Measurements from ENCODE around the gene TEK.

Gene TEK

GRCh38 chr9:27196383-27196782 lies 87.4 kb downstream of the TEK start:
- DNase-seq (ENCODE audit: low read depth, low spot score), result no peak
- ChIA-PET POLR2A (no interaction called here), CTCF (no interaction called here)
- no peak for TF ChIP-seq CTCF (IDR thresholded peaks at IDR 0.05; ENCODE audit: insufficient read depth, low read length, missing control alignments)
- no peak overlapping the region for H3K4me3 ChIP-seq (ENCODE audit: low read depth, low read length)

GRCh38 chr9:27198190-27198589 lies 89.2 kb downstream of the TEK start:
- ChIA-PET CTCF (no interaction called here), POLR2A (no interaction called here)
- no peak for DNase-seq (ENCODE audit: low read depth, low spot score)
- no peak for TF ChIP-seq CTCF (IDR thresholded peaks at IDR 0.05; ENCODE audit: insufficient read depth, low read length, missing control alignments)
- no peak overlapping the region for H3K4me3 ChIP-seq (ENCODE audit: low read depth, low read length)

- CTCF ChIA-PET, result no interaction called here
- no peak for TF ChIP-seq CTCF (IDR thresholded peaks at IDR 0.05; ENCODE audit: insufficient read depth, low read length, missing control alignments)
- no peak for DNase-seq (ENCODE audit: low read depth, low spot score)
- no peak overlapping the region for H3K4me3 ChIP-seq (ENCODE audit: low read depth, low read length)
- POLR2A ChIA-PET, result no interaction called here
These were observed 93.0 kb downstream of the TEK start for GRCh38 chr9:27202056-27202455.

DNA sequence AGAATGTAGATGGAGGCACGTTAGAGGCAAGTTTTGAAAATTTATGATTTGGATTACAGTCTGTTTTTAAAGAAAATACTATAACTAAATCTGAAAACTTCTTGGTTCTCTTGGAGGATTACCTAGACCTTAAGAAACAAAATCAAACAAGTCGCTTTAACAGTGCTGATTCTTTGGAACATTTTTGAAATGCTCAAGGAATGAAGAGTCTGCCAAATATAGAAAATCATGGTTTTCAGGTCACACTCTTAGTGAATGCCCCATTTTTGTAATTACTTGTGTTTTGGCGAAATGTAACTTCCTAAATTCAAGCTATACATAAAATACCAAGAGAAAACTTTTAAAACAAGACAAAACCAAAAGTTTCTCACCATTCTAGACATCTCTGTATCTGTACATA lies 94.8 kb downstream of the TEK start:
- no peak overlapping the region for H3K4me3 ChIP-seq (ENCODE audit: low read depth, low read length)
- no peak for TF ChIP-seq CTCF (IDR thresholded peaks at IDR 0.05; ENCODE audit: insufficient read depth, low read length, missing control alignments)
- ChIA-PET POLR2A (no interaction called here), CTCF (interaction anchor here (1.3 kb wide), 1 partner anchor 10 kb away, joined by 4 read pairs; no protein-coding TSS in a partner anchor)
- DNase-seq (ENCODE audit: low read depth, low spot score), result no peak

DNA sequence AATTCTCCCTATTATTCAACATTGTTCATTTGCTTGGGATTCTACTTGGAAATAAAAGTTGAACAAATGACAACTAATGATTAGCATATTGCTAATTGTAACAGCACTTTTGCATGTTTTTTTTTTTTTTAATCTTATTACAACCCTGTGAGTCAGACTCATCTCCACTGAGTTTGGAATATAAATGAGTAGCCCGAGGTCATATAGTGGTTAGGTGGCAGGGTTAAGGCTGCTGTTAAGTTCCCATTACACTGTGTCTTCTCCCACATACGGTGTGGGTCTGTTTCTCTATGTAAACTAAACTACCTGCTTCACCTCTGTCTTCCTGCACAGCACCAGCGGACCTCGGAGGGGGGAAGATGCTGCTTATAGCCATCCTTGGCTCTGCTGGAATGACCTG lies 95.6 kb downstream of the TEK start:
- no peak for TF ChIP-seq CTCF (IDR thresholded peaks at IDR 0.05; ENCODE audit: insufficient read depth, low read length, missing control alignments)
- no peak overlapping the region for H3K4me3 ChIP-seq (ENCODE audit: low read depth, low read length)
- POLR2A ChIA-PET, result no interaction called here
- CTCF ChIA-PET, result no interaction called here
- no peak for DNase-seq (ENCODE audit: low read depth, low spot score)

- CTCF ChIA-PET, result no interaction called here
- POLR2A ChIA-PET, result no interaction called here
- no peak for TF ChIP-seq CTCF (IDR thresholded peaks at IDR 0.05; ENCODE audit: insufficient read depth, low read length, missing control alignments)
- no peak overlapping the region for H3K4me3 ChIP-seq (ENCODE audit: low read depth, low read length)
- no peak for DNase-seq (ENCODE audit: low read depth, low spot score)
These were observed 96.2 kb downstream of the TEK start for GRCh38 chr9:27205198-27205597.
